IMR-90 (cell line): ENCODE results near the gene PBX3. TPM values are rescaled to one million over a fixed set of nuclear protein-coding genes. Genes with fewer than 3 reads are reported as not detected.

Experiments
- ATAC-seq: fragments of 200-7000 bp; cut with Tn5 transposase; 2 replicates; pipeline ENCODE4 v1.9.1; 2020; ENCODE audit warnings: low read depth, mild to moderate bottlenecking, moderate library complexity
- BruUV-seq: library from RNA; stranded (reverse); fragments of 400-500 nt; replicated peaks from 2 replicates; lab custom pipeline; 2021; lab: Mats Ljungman, UMichigan
- CTCF ChIA-PET: fragments of 300-600 bp; formaldehyde crosslinking; extraction: SDS; loops from one replicate; lab custom pipeline; 2021; ENCODE audit warnings: antibody characterized with exemption; lab: Yijun Ruan, JAX
- POLR2A ChIA-PET: fragments of 300-600 bp; sonication (Branson Sonifier 250); formaldehyde crosslinking; loops from one replicate; lab custom pipeline; 2022; ENCODE audit warnings: antibody characterized with exemption; ENCODE audit not compliant: unreplicated experiment; lab: Charles Lee
- DNase-seq: peaks from one replicate; pipeline ENCODE4 v3.0.0; 2013
- H2AFZ ChIP-seq: replicated peaks from 2 replicates; pipeline ENCODE3; 2013; ENCODE audit warnings: low read length, mild to moderate bottlenecking; ENCODE audit not compliant: poor library complexity
- H2AK5ac ChIP-seq: 2 replicates; pipeline ENCODE4 v1.6.1; 2013; ENCODE audit warnings: low read depth, low read length, inconsistent platforms
- H2AK9ac ChIP-seq: replicated peaks from 2 replicates; pipeline ENCODE3; 2013; ENCODE audit warnings: mild to moderate bottlenecking, low read depth, low read length, moderate library complexity; ENCODE audit not compliant: poor library complexity
- H2BK120ac ChIP-seq: 2 replicates; pipeline ENCODE4 v1.6.1; 2013; ENCODE audit warnings: low read depth, low read length, inconsistent platforms
- H2BK15ac ChIP-seq: 3 replicates; pipeline ENCODE4 v1.6.1; 2013; ENCODE audit warnings: low read depth, low read length, inconsistent platforms
- H2BK20ac ChIP-seq: 2 replicates; pipeline ENCODE4 v1.6.1; 2013; ENCODE audit warnings: low read depth, mild to moderate bottlenecking, inconsistent platforms, low read length, moderate library complexity
- H2BK5ac ChIP-seq: 2 replicates; pipeline ENCODE4 v1.6.1; 2013; ENCODE audit warnings: mild to moderate bottlenecking, low read depth, low read length, inconsistent platforms; ENCODE audit not compliant: poor library complexity, severe bottlenecking
- H3K14ac ChIP-seq: replicated peaks from 2 replicates; pipeline ENCODE4 v1.6.1; 2013; ENCODE audit warnings: low read depth, low read length, inconsistent platforms
- H3K18ac ChIP-seq: 2 replicates; pipeline ENCODE4 v1.6.1; 2013; ENCODE audit warnings: low read depth, low read length, control low read depth
- H3K23ac ChIP-seq: 2 replicates; pipeline ENCODE4 v1.6.1; 2013; ENCODE audit warnings: low read depth, low read length, inconsistent platforms
- H3K27ac ChIP-seq: 2 replicates; pipeline ENCODE4 v1.5.1; 2013; ENCODE audit warnings: mild to moderate bottlenecking, control low read depth, low read length; ENCODE audit not compliant: insufficient read depth
- H3K27me3 ChIP-seq: 2 replicates; pipeline ENCODE4 v1.6.1; 2013; ENCODE audit warnings: low read length; ENCODE audit not compliant: control insufficient read depth, insufficient read depth
- H3K36me3 ChIP-seq: 2 replicates; pipeline ENCODE4 v1.6.1; 2013; ENCODE audit warnings: low read length, mixed read lengths; ENCODE audit not compliant: control insufficient read depth, insufficient read depth
- H3K4ac ChIP-seq: 2 replicates; pipeline ENCODE4 v1.6.1; 2013; ENCODE audit warnings: low read depth, low read length, inconsistent platforms
- H3K4me1 ChIP-seq: 2 replicates; pipeline ENCODE4 v1.6.1; 2013; ENCODE audit warnings: low read length, mixed read lengths; ENCODE audit not compliant: control insufficient read depth, insufficient read depth
- H3K4me2 ChIP-seq: 2 replicates; pipeline ENCODE4 v1.6.1; 2013; ENCODE audit warnings: low read depth, mild to moderate bottlenecking, control low read depth, low read length, moderate library complexity
- H3K4me3 ChIP-seq: 2 replicates; pipeline ENCODE4 v1.5.1; 2013; ENCODE audit warnings: low read depth, mild to moderate bottlenecking, control low read depth, low read length, moderate library complexity; ENCODE audit not compliant: insufficient read depth
- H3K56ac ChIP-seq: 2 replicates; pipeline ENCODE4 v1.6.1; 2013; ENCODE audit warnings: low read length, inconsistent platforms; ENCODE audit not compliant: insufficient read depth; ENCODE audit errors: extremely low read depth
- H3K79me1 ChIP-seq, 2 experiments: 2 replicates each; pipeline ENCODE4 v1.6.1; 2013; ENCODE audit warnings: low read length in 2 of 2, inconsistent platforms in 1 of 2, low read depth in 1 of 2
- H3K9ac ChIP-seq: 2 replicates; pipeline ENCODE4 v1.6.1; 2013; ENCODE audit warnings: low read depth, low read length, control low read depth
- H3K9me1 ChIP-seq: 2 replicates; pipeline ENCODE4 v1.6.1; 2013; ENCODE audit warnings: low read length, inconsistent platforms; ENCODE audit not compliant: insufficient read depth
- H3K9me3 ChIP-seq: 2 replicates; pipeline ENCODE4 v1.6.1; 2013; ENCODE audit warnings: low read length; ENCODE audit not compliant: control insufficient read depth, insufficient read depth
- H4K20me1 ChIP-seq: 2 replicates; pipeline ENCODE4 v1.6.1; 2013; ENCODE audit warnings: low read length, inconsistent platforms; ENCODE audit not compliant: insufficient read depth
- H4K5ac ChIP-seq: 2 replicates; pipeline ENCODE4 v1.6.1; 2013; ENCODE audit warnings: mild to moderate bottlenecking, low read depth, low read length, control low read depth
- H4K8ac ChIP-seq, 2 experiments: 2 replicates each; pipeline ENCODE4 v1.6.1; 2013; ENCODE audit warnings: low read depth in 2 of 2, low read length in 2 of 2, control low read depth in 1 of 2, inconsistent platforms in 1 of 2
- H4K91ac ChIP-seq: 2 replicates; pipeline ENCODE4 v1.6.1; 2013; ENCODE audit warnings: low read depth, low read length, inconsistent platforms; ENCODE audit not compliant: insufficient read depth
- CHD1 ChIP-seq: IDR thresholded peaks from 2 replicates; pipeline ENCODE4 v1.6.1; 2012; ENCODE audit warnings: low read depth, low read length, improper control_type of control experiment
- ELK1 ChIP-seq: fragments of 150-350 bp; IDR thresholded peaks from 2 replicates; pipeline ENCODE4 v1.6.1; 2016; ENCODE audit warnings: low read depth, mild to moderate bottlenecking, low read length, moderate library complexity, borderline replicate concordance
- MAFK ChIP-seq: IDR thresholded peaks from 2 replicates; pipeline ENCODE4 v1.6.1; 2012; ENCODE audit warnings: low read depth, low read length, improper control_type of control experiment
- RCOR1 ChIP-seq: IDR thresholded peaks from 2 replicates; pipeline ENCODE4 v1.6.1; 2012; ENCODE audit warnings: mild to moderate bottlenecking, low read length, improper control_type of control experiment; ENCODE audit not compliant: insufficient replicate concordance
- RFX5 ChIP-seq: IDR thresholded peaks from 2 replicates; pipeline ENCODE4 v1.8.0; 2012; ENCODE audit warnings: low read depth, mild to moderate bottlenecking, low read length, moderate library complexity
- WGBS, 2 experiments: methylation state at CpG; one replicate each; pipeline versions ENCODE4 v1.1.5 to v1.1.7; 2013; ENCODE audit warnings: missing lambda C conversion rate in 2 of 2; ENCODE audit not compliant: insufficient read length in 1 of 2; ENCODE audit errors: extremely low coverage in 2 of 2; 5-methylcytosine and 5-hydroxymethylcytosine counted together
- dilution Hi-C: fragments of 300-500 bp; cut with HindIII; formaldehyde crosslinking; loops from one replicate; pipeline ENCODE4 v1.14.3; 2018; ENCODE audit warnings: low sequenced_read_pairs; ENCODE audit not compliant: unreplicated experiment
- in situ Hi-C: fragments of 300-500 bp; cut with MboI; formaldehyde crosslinking; loops from 3 replicates; pipeline ENCODE4 v1.14.3; 2019; ENCODE audit warnings: low sequenced_read_pairs, inconsistent platforms, mixed read lengths
- intact Hi-C: fragments of 100-400 bp; cut with micrococcal nuclease; formaldehyde crosslinking; loops from 2 replicates; pipeline ENCODE4 v1.10.0; 2022
- polyA plus RNA-seq, 3 experiments: library from polyadenylated mRNA; depleted of rRNA; stranded (reverse); fragments of >200 nt; gene quantifications; 2 replicates each; pipeline ENCODE4 v1.2.3, GENCODE V29; 2012; ENCODE audit warnings: low replicate concordance in 1 of 3
- total RNA-seq: library from RNA; depleted of rRNA; stranded (reverse); fragments of >200 nt; gene quantifications from 2 replicates; pipeline ENCODE4 v1.2.3, GENCODE V29; 2012

Gene PBX3
- total and polyA plus RNA-seq, 2 of the 4 experiments (the other 2 are of a cell fraction): 12.0 to 15.6 TPM

GRCh38 chr9:125902831-125903512 is 155.8 kb downstream of the PBX3 start:
- Histone ChIP-seq H2BK15ac (no peak overlapping the region), H3K9me3 (no peaks in the 10 kb centered on the region), H2BK120ac (no peak overlapping the region), H3K18ac (no peak overlapping the region), H3K14ac (no peak overlapping the region), H3K9ac (no peak overlapping the region), H2BK5ac (no peak overlapping the region), H3K23ac (no peak overlapping the region), H3K56ac (no peak overlapping the region), H4K8ac (no peak overlapping the region), H3K4me1 (peaks cover 3% of the 10 kb centered on the region; the same call in 1 of the 2 replicates), H4K91ac (no peak overlapping the region), H3K4me2 (no peak overlapping the region), H3K27me3 (no peaks in the 10 kb centered on the region), H2BK20ac (no peak overlapping the region), H3K4me3 (no peak overlapping the region), H3K9me1 (peaks cover under 1% of the 10 kb centered on the region; the same call in 1 of the 2 replicates), H2AK9ac (no peak overlapping the region), H4K20me1 (no peaks in the 10 kb centered on the region), H4K5ac (no peak overlapping the region), H2AK5ac (no peak overlapping the region), H2AFZ (no peak overlapping the region), H3K27ac (no peak overlapping the region), H3K4ac (no peak overlapping the region), H3K36me3 (no peaks in the 10 kb centered on the region), H3K79me1 (peaks cover 12 to 14% of the 10 kb centered on the region in 2 experiments; a peak in 3 of 4 replicates)
- WGBS, 2 experiments: no CpG with 5 or more reads among the region's 2 CpGs
- no peak for DNase-seq
- ChIA-PET POLR2A (no interaction called here), CTCF (no interaction called here)
- dilution Hi-C loops: no loop called here
- intact Hi-C loops: no loop called here
- no TSS peak for BruUV-seq
- in situ Hi-C loops: no loop called here
- TF ChIP-seq RFX5: no peak
- no peak for TF ChIP-seq ELK1
- TF ChIP-seq MAFK: no peak
- no peak for TF ChIP-seq CHD1
- no peak for TF ChIP-seq RCOR1
- ATAC-seq: no peak
